ENCODE measurements around the gene SLC25A43. TPM values are rescaled to one million over a fixed set of nuclear protein-coding genes. Genes with fewer than 3 reads are reported as not detected.

SLC25A43 gene
- total and polyA plus RNA-seq, 3 donors from 2014 or later: 3.9 to 6.9 (median 5.8) TPM

DNA sequence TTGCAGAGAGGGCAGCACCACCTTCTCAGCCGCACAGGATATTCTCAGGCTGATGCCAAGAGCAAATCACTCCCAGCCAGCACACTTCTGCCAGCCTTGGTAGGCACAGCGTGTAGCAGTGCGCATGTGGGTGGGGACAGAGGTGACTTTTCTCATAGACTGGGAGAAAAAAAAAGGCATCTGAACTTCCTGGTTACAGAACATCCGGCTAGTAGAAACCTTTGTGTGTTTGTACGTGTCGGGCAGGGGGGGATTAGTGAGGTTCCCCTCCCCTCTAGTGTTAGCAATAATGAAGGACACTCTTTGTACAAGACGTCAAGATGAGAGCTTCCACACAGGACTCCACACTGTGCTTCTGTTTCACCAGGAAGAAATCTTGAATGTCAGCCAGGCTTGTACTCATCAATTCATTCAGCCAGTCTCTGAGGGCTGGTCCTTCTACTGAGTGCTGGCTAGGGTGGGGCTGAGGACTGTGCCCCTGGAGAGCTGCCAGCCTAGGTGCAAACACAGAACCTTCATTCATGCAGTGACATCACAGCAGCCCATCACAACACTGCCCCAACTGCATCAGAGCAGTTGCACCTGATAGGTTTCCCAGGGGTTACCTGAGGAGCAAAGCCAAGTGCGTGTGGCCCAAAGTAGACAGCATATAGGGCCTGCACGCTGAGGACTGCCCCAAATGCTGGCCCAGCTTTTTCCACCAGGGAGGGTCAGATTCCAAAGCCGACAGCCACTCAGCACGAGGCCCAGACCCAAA lies 103.8 kb downstream of the SLC25A43 start:
- 17 to 47% methylated on average over 1 to 11 of the region's 11 CpGs for WGBS, 2 donors
- no peak for DNase-seq
- intact Hi-C loops (cut with DNase I; ENCODE audit: low total_unique reads): no loop called here

DNA sequence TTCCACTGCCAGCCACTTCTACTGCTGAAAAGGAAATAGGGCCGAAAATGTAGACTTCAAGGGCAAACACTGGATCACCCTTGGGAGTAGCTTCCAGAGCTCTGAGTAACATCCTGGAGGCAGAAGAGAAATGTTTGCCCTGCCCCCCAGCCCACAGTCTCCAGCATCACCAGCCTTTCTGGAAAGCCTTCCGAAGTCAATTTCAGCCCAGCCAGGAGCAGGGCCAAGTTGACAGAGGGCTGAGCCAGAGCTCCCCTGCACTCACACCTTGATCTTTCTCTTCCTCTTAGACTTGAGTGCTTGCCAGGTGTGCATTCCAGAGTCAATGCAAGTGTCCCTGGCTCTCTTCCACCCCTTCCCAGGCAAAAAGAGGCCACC lies 104.3 kb downstream of the SLC25A43 start:
- H3K4me1 ChIP-seq: no peaks in the 10 kb centered on the region
- H3K4me3 ChIP-seq: no peak overlapping the region
- H3K27ac ChIP-seq: no peak overlapping the region
- no peak for DNase-seq
- intact Hi-C loops (cut with DNase I; ENCODE audit: low total_unique reads): no loop called here
- 43 to 44% methylated on average over 2 of the region's 2 CpGs for WGBS, 2 donors
- H3K36me3 ChIP-seq (ENCODE audit: low read depth, missing control alignments): no peaks in the 10 kb centered on the region
- no peaks in the 10 kb centered on the region for H3K9me3 ChIP-seq
- TF ChIP-seq, protein P1, sequence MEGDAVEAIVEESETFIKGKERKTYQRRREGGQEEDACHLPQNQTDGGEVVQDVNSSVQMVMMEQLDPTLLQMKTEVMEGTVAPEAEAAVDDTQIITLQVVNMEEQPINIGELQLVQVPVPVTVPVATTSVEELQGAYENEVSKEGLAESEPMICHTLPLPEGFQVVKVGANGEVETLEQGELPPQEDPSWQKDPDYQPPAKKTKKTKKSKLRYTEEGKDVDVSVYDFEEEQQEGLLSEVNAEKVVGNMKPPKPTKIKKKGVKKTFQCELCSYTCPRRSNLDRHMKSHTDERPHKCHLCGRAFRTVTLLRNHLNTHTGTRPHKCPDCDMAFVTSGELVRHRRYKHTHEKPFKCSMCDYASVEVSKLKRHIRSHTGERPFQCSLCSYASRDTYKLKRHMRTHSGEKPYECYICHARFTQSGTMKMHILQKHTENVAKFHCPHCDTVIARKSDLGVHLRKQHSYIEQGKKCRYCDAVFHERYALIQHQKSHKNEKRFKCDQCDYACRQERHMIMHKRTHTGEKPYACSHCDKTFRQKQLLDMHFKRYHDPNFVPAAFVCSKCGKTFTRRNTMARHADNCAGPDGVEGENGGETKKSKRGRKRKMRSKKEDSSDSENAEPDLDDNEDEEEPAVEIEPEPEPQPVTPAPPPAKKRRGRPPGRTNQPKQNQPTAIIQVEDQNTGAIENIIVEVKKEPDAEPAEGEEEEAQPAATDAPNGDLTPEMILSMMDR (IDR thresholded peaks at IDR 0.05): no peak
- no peak for TF ChIP-seq POLR2A (IDR thresholded peaks at IDR 0.05)
- no peaks in the 10 kb centered on the region for H3K27me3 ChIP-seq

More for the DNA sequence above, 103.8 kb downstream of the SLC25A43 start:
- H3K27me3 ChIP-seq: no peaks in the 10 kb centered on the region
- no peak overlapping the region for H3K27ac ChIP-seq
- no peaks in the 10 kb centered on the region for H3K9me3 ChIP-seq
- TF ChIP-seq POLR2A (IDR thresholded peaks at IDR 0.05): no peak
- TF ChIP-seq, protein P1 (IDR thresholded peaks at IDR 0.05): no peak
- no peak overlapping the region for H3K4me3 ChIP-seq
- no peaks in the 10 kb centered on the region for H3K4me1 ChIP-seq
- H3K36me3 ChIP-seq (ENCODE audit: low read depth, missing control alignments): no peaks in the 10 kb centered on the region

Small RNA genes lying within 50 kb of the gene (small RNA-seq; reads per million reads assigned to genes)
- gene RNU1-67P (0 to 0.09 reads per million in 2 donors), gene RNY3P16 (0 reads per million in 2 donors)

Other genes with a start within 250 kb of the SLC25A43 start
- 10 to 100 TPM; 53.5 to 99.9 TPM for gene PGRMC1, start 163.1 kb upstream of the SLC25A43 start, total RNA-seq
- 74.8 TPM for gene PGRMC1, start 163.1 kb upstream of the SLC25A43 start, polyA plus RNA-seq (ENCODE audit: insufficient read depth, low read depth, low replicate concordance)
- 100 to 1,000 TPM; 177 to 246 TPM for gene SLC25A5, start 69.1 kb downstream of the SLC25A43 start, total RNA-seq
- 172 TPM for gene SLC25A5, start 69.1 kb downstream of the SLC25A43 start, polyA plus RNA-seq (ENCODE audit: insufficient read depth, low read depth, low replicate concordance)
- gene STEEP1, start 166.1 kb downstream of the SLC25A43 start, total RNA-seq: 10 to 100 TPM; 41.9 to 43.4 TPM
- gene STEEP1, start 166.1 kb downstream of the SLC25A43 start, polyA plus RNA-seq (ENCODE audit: insufficient read depth, low read depth, low replicate concordance): 24.8 TPM
- 10 to 100 TPM; 29.4 to 30.0 TPM for gene UBE2A, start 175.2 kb downstream of the SLC25A43 start, total RNA-seq
- gene UBE2A, start 175.2 kb downstream of the SLC25A43 start, polyA plus RNA-seq (ENCODE audit: insufficient read depth, low read depth, low replicate concordance): 44.7 TPM
- 1 to 10 TPM; 4.7 to 6.4 TPM for gene NKRF, start 207.1 kb downstream of the SLC25A43 start, total RNA-seq
- gene NKRF, start 207.1 kb downstream of the SLC25A43 start, polyA plus RNA-seq (ENCODE audit: insufficient read depth, low read depth, low replicate concordance): 4.1 TPM